BJ (cell line): ENCODE results near the gene LAMA1. TPM values are rescaled to one million over a fixed set of nuclear protein-coding genes. Genes with fewer than 3 reads are reported as not detected.
"Not testable (repeated sequence)": the region's sequence is repeated elsewhere in the genome, so short reads cannot be mapped to it uniquely, and the experiment has no call there.

Source experiments
- CTCF ChIA-PET: fragments of 350-600 bp; formaldehyde crosslinking; extraction: SDS; loops from one replicate; lab custom pipeline; 2021; ENCODE audit warnings: antibody characterized with exemption, inconsistent platforms; lab: Yijun Ruan, JAX
- POLR2A ChIA-PET: fragments of 300-600 bp; sonication (Branson Sonifier 250); formaldehyde crosslinking; extraction: SDS; loops from one replicate; lab custom pipeline; 2021; ENCODE audit warnings: antibody characterized with exemption; lab: Charles Lee
- DNase-seq: peaks from one replicate; pipeline ENCODE4 v3.0.0-alpha.2; 2011; ENCODE audit warnings: low read depth
- H3K27me3 ChIP-seq: 2 replicates; pipeline ENCODE4 v1.6.0; 2011; ENCODE audit warnings: low read length; ENCODE audit not compliant: control insufficient read depth, insufficient read depth
- H3K36me3 ChIP-seq: 2 replicates; pipeline ENCODE4 v1.5.1; 2011; ENCODE audit warnings: low read length; ENCODE audit not compliant: control insufficient read depth, insufficient read depth
- H3K4me3 ChIP-seq: 2 replicates; pipeline ENCODE4 v1.5.1; 2011; ENCODE audit warnings: low read depth, mild to moderate bottlenecking, control low read depth, low read length
- CTCF ChIP-seq: IDR thresholded peaks from 2 replicates; pipeline ENCODE4 v1.5.1; 2011; ENCODE audit warnings: low read depth, mild to moderate bottlenecking, control low read depth, inconsistent platforms, low read length, moderate library complexity; ENCODE audit not compliant: insufficient read depth
- polyA plus RNA-seq: library from polyadenylated mRNA; depleted of rRNA; stranded (reverse); fragments of >200 nt; gene quantifications from 2 replicates; pipeline ENCODE4 v1.2.3, GENCODE V29; 2011

Gene LAMA1
- polyA plus RNA-seq, 1 experiment: 3.4 TPM

- CTCF ChIA-PET: no interaction called here
These were observed 174.9 kb downstream of the LAMA1 start for GRCh38 chr18:6942742-6943141.

GRCh38 chr18:6941996-6942395 is 175.6 kb downstream of the LAMA1 start:
- no peaks in the 10 kb centered on the region for H3K36me3 ChIP-seq
- no peak for TF ChIP-seq CTCF
- H3K4me3 ChIP-seq: no peak overlapping the region
- DNase-seq: no peak
- ChIA-PET POLR2A (no interaction called here), CTCF (no interaction called here)
- no peaks in the 10 kb centered on the region for H3K27me3 ChIP-seq

More at GRCh38 chr18:6942742-6943141, 174.9 kb downstream of the LAMA1 start:
- no peak for DNase-seq
- POLR2A ChIA-PET: no interaction called here
- no peak for TF ChIP-seq CTCF
- Histone ChIP-seq H3K4me3 (no peak overlapping the region), H3K36me3 (no peaks in the 10 kb centered on the region), H3K27me3 (no peaks in the 10 kb centered on the region)

- no peak overlapping the region for H3K4me3 ChIP-seq
- no peaks in the 10 kb centered on the region for H3K36me3 ChIP-seq
- no peak for DNase-seq
- ChIA-PET CTCF (interaction anchor here (1.3 to 2.1 kb wide), 2 partner anchors 21 to 82 kb away, joined by 3 to 10 read pairs; no protein-coding TSS in a partner anchor), POLR2A (no interaction called here)
- TF ChIP-seq CTCF: no peak
- no peaks in the 10 kb centered on the region for H3K27me3 ChIP-seq
These were observed 177.1 kb downstream of the LAMA1 start for GRCh38 chr18:6940451-6940850.

- POLR2A ChIA-PET: no interaction called here
These were observed 177.6 kb downstream of the LAMA1 start for GRCh38 chr18:6939972-6940371.

GRCh38 chr18:6938403-6938802 is 179.2 kb downstream of the LAMA1 start:
- H3K36me3 ChIP-seq, H3K27me3 ChIP-seq, CTCF ChIA-PET, H3K4me3 ChIP-seq, DNase-seq: not testable (repeated sequence)
- POLR2A ChIA-PET: interaction anchor here (0.6 kb wide), 1 partner anchor 858 kb away, joined by 9 read pairs; no protein-coding TSS in a partner anchor

More at GRCh38 chr18:6939972-6940371, 177.6 kb downstream of the LAMA1 start:
- H3K36me3 ChIP-seq: no peaks in the 10 kb centered on the region
- CTCF ChIA-PET: interaction anchor here (1.0 to 2.1 kb wide), 3 partner anchors 20 to 235 kb away, joined by 3 to 10 read pairs (median 3); no protein-coding TSS in a partner anchor
- no peak for TF ChIP-seq CTCF
- DNase-seq: no peak
- H3K4me3 ChIP-seq: no peak overlapping the region
- H3K27me3 ChIP-seq: no peaks in the 10 kb centered on the region

GRCh38 chr18:6938003-6938402 is 179.6 kb downstream of the LAMA1 start:
- TF ChIP-seq CTCF: no peak

More at GRCh38 chr18:6938003-6938402, 179.6 kb downstream of the LAMA1 start:
- ChIA-PET CTCF (no interaction called here), POLR2A (interaction anchor here (0.6 kb wide), 1 partner anchor 858 kb away, joined by 9 read pairs; no protein-coding TSS in a partner anchor)
- no peak for DNase-seq
- Histone ChIP-seq H3K36me3 (no peaks in the 10 kb centered on the region), H3K4me3 (no peak overlapping the region), H3K27me3 (no peaks in the 10 kb centered on the region)
